Activated T-helper 9 cell treated with anti-CD3 and anti-CD28 coated beads, Interleukin-2, amount 50 U/mL, for 16 hours (primary cell): Measurements from ENCODE around the gene LGI4.
"Not testable (repeated sequence)": the region's sequence is repeated elsewhere in the genome, so short reads cannot be mapped to it uniquely, and the experiment has no call there.

Experiments used
- DNase-seq: peaks from one replicate; pipeline ENCODE4 v3.0.0-alpha.2; 2020; ENCODE audit warnings: low read depth

The LGI4 gene

DNA sequence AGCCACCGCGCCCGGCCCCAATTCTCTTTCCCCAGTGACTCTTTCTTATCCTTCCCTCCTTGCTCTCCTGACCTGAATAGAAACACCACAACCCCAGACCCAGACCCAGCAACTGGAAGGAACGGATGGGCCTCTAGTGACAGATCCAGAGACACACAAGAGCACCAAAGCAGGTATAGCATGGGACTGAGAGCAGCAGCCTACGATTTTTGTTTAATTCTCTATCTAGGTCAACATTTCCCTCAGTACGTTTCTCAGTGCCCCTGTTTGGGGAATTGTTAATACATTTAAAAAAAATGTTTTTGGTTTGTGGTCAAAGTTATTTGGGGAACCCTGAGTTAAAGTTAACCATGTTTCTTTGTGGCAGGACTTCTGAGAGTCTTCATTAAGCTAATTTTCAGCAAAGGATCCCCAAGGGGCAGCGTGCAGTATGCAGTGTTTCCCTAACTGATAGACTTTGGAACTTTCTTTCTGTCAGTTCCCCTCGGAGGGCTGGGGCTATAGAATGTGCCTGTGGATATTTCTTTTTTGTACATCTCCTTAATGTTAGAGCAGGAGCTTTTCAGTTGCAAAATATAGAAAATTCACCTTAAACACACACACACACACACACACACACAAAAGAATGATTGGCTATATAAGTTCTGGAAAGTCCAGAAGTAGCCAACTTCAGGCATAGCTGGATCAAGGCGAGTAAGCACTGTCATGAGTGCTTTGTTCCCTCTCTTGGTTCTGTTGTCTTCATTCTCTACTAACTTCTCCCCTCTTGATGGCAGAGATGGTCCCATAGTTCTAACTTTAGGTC lies 26.0 kb upstream of the LGI4 start:
- no peak for DNase-seq

DNA sequence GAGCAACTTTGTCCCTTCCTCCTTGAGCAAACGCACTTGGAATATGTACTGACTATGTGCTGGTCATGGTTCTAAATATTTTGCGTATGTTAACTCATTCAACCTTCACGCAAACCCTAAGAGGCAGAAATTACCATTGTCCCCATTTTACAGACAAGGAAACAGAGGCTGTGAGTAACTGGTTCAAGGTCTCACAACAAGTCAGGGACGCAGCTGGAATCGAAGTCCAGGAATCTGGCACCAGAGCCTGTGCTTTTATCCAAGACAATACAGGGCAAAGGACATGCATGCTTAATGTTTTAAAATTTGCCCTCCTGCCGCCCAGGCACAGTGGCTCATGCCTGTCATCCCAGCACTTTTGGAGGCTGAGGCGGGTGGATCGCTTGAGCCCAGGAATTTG lies 24.7 kb upstream of the LGI4 start:
- DNase-seq, result no peak

DNA sequence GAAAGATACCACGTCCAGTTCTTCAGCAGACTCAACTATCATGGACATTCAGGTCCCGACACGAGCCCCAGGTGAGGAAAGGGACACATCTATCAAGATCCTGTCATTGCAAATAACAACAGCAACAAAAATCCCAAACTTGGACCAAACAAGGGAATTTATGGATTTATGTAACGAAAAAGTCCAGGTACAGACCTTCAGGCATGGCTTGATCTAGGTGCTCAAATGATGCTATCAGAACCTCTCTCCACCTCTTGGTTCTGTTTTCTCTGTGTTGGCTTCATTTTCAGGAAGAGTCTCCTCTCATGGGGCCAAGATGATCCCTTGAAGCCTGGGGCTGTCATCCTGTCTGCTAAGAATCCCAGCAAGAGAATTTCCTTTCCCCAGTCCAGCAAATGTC lies 22.6 kb upstream of the LGI4 start:
- DNase-seq, result no peak

DNA sequence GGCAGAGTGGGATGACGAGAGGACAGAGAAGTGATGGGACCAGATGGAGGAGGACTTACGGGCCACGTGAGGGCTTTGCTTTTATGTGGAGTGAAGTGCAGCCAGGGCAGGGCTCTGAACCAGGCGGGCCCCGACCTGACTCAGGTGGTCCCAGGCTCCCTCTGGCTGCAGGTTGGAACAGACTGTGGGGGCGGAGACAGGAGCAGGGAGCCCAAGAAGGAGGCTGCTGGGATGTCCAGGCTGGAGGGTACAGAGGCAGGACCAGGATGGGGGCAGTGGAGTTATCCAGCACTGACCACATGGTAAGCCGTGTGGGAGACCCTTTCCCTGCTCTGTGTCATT lies 21.8 kb upstream of the LGI4 start:
- no peak for DNase-seq

DNA sequence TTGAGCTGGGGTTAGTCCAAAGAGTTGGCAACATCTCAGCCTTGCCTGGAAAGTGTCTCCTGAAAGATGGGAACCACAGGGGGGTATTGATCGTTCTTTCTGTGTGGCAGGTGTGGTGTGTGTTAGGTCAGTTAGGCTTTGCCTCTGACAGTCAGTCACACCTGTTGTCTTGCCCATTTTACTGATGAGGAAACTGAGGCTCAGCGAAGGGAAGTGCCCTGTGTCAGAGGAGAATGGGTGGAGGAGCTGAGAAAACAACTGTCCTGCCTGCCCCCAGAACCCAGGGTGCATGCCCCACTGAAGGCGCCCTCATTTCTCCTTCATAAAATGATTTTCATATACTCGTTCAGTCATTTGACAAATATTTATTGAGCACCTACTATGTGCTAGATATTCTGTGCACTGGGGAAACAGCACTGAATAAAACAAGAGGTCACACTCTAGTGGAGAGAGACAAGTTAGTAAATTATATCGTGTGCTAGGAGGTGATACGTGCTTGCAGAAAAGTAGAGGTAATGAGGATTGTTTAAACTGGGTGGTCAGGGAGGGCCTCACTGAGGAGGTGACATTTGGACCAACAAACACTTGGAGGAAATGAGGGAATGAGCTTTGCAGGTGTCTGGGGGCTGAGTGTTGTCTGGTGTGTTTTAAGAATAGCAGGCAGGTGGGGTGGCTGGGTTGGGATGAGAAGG lies 21.3 kb upstream of the LGI4 start:
- no peak for DNase-seq

DNA sequence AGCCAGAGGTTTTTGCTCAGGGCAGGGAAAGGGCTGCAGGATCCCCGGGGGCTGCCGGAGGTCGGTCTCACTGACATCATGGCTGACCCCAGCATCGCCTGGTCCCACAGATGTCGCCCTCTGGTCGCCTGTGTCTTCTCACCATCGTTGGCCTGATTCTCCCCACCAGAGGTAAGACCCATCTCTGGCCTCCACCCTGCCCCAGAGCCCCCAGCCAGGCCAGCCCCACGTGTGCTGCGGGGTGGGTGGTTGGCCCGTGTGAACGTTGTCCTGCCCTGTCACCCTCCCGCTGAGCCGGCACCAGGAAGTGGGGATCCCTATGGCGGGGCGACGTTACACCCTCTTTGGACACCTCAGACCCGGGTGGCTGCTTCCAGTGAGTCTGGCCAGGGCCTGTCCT lies 20.6 kb upstream of the LGI4 start:
- DNase-seq, result no peak

DNA sequence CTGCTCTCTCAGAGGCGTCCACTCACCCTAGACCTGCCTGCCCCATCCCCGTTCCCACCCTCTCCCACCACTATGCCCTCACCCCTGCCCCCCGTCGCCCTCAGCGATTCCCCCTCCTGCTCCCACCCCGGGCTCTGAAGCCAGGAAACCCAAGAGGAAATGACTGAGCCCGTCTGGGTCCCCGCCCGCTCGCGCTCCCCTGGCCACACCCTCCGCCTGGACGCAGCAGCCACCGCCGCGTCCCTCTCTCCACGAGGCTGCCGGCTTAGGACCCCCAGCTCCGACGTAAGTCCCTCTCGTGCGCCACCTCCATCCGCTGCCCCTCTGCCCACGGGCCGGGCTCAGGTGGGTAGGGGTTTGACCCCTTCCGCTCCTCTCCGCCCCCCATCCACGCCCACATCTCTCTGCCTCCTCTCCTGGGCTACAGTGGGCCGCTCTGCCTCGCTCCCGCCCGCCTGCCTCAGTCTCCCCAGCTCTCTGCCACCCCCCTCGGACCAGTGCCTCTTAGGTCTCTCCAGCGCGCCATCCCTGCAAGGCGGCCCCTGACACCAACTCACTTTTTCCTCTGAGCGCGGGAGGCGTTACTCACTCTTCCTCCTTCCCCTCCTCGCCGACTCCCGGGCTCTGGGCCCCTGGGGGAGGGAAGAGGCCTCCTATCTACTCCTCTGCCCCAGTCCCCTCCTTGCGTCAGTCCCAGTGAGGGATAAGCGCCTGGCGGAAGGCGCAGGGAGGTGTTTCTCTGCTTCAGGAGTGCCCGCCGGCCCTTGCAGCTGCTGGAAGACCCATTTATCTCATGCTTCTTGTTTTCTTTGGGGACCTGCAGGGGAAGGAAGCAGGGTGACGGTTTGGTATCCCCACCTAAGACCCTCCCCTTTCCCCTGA lies 19.9 kb upstream of the LGI4 start, which contains the start of gene FXYD5:
TSS of gene FXYD5 (plus strand) at position 211 of the 882 bp plus-strand sequence. CDS start 816 bp downstream, outside the sequence.
- DNase-seq, result peak; percentile 76

DNA sequence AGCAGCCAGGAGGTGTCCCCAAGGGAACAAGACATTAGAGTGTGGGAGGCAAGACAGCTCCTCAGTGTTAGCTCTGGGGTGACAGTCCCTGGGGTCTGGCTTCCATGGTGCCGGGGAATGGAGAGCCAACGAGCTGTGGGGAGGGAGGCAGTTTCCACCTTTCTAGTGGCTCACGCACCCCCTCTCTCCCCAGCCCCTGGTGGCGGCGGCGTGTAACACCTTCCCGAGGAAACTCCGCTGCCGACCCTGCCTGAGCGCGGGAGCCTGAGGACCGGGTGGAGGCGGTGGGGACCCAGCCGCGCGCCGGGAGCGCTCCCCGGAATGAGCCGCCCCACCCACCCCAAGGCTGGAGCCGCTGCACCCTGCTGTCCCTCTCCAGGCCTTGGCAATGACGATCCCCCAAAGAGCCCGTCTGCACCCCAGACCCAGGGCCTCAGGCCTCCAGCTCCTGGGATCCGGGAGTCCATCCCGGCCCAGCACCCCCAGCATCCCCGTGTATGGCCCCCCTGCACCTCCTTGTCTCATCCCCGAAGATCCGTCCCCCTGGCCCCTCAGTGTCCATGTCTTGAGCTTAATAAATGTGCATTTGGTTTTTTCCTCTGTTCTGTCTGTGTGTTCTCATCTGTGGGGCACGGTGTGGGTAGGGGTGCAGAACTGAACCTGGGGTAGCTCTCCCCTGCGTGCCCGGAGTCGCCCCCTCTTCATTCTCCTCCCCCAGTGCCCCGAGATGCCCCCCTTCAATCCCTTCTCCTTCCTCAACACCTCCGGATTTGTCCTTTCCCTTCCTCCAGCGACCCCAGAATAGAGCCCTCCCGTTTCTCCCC lies 19.1 kb upstream of the LGI4 start:
- peak; percentile 67 for DNase-seq

DNA sequence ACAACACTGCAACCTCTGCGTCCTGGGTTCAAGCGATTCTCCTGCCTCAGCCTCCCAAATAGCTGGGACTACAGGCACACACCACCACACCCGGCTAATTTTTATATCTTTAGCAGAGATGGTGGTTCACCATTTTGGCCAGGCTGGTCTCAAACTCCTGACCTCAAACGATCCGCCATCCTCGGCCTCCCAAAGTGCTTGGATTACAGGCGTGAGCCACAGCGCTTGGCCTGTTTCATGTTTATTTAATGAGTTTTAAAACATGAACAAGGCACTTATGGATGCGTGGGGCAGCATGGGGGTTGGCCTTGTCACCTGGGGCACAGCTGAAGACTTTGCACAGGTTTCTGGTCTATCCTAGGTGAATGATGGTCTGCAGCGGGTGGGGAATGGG lies 18.3 kb upstream of the LGI4 start:
- not testable (repeated sequence) for DNase-seq

DNA sequence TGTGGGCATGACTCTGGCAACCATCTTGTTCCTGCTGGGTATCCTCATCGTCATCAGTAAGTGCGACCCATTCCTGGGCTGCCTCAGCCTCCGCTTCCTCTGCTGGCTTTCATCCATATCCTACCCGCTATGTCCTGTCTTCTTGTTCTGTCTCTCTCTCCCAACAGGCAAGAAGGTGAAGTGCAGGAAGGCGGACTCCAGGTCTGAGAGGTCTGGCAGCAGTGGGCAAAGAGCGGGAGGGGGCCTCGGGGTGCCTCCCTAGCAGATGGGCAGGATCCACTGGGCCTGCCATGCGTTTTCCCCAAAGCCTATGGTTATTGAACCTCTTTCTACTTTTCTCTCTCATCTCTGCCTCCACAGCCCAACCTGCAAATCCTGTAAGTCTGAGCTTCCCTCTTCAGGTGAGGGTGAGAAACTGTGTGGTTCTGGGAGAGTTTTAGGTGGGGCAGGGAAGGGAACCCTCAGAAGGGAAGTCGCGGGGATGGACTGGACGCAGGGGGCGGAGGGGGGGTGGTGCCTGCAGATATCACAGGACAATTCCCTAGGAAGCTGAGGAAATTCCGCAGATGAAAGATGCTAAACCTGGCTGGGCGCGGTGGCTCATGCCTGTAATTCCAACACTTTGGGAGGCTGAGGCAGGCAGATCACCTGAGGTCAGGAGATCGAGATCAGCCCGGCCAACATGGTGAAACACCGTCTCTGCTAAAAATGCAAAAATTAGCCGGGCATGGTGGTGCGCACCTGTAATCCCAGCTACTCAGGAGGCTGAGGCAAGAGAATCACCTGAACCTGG lies 16.6 kb upstream of the LGI4 start:
- no peak for DNase-seq

DNA sequence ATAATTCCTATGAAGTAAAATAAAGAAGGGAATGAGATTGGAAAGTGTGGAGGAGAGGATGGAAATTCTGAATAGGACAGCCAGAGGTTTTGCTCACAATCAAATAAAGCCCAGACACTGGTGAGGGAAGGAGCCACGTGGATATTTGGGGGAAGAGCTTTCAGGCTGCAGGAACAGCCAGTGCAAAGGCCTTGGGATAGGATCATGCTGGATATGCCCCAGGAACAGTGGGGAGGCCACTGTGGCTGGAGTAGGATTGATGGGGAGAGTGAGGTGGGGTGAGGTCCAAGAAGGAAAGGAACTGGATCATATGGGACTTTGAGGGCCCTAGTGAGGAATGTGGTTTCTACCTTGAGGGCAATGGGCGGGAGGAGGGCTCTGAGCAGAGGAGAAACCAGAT lies 15.6 kb upstream of the LGI4 start:
- DNase-seq, result no peak

DNA sequence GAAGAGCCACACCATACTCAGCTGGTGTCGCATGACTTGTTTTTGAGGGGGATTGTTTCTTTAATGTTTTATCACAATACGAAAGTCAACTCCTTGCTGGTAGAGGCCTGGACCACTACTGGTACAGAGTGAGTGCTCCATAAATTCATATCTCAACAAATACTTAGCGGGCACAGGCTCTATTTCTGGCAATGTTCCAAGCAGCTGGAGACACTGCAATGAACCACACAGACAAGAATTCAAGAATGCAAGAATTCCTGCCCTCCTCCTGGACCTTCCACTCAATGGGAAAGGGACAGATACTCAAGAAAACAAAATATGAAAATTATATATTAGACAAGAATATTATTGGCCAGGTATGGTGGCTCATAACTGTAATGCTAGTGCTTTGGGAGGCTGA lies 14.6 kb upstream of the LGI4 start:
- no peak for DNase-seq

DNA sequence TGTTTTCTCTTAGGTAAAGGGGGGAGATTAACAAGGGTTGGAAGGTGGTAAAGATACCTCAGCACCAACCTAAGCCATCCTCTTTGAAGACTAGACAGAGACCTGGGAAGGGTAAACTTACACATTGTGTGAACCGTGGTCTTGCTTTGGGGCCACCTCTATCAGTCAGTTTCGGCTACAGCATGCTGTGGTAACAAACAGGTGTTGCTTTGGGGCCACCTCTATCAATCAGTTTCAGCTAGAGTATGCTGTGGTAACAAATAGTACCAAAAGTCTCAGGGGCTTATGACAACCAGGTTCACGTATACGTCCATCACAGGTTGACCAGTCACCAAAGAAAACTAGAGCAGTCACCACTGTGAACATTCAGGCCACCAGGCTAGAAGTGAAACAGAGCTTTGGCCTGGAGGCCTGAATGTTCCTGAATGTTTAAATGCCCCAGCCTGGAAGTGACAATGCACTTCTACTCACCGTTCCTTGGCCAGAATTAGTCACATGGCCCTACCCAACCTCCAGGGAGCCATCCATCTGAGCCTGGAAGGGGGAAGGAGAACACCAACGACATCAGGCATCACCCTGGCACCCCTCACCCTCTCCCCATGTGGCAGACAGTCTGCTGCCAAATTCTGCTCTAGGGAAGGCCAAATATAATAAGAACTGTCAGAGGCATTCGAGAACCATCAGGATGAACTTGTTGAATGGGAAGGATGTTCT lies 12.0 kb upstream of the LGI4 start:
- no peak for DNase-seq

DNA sequence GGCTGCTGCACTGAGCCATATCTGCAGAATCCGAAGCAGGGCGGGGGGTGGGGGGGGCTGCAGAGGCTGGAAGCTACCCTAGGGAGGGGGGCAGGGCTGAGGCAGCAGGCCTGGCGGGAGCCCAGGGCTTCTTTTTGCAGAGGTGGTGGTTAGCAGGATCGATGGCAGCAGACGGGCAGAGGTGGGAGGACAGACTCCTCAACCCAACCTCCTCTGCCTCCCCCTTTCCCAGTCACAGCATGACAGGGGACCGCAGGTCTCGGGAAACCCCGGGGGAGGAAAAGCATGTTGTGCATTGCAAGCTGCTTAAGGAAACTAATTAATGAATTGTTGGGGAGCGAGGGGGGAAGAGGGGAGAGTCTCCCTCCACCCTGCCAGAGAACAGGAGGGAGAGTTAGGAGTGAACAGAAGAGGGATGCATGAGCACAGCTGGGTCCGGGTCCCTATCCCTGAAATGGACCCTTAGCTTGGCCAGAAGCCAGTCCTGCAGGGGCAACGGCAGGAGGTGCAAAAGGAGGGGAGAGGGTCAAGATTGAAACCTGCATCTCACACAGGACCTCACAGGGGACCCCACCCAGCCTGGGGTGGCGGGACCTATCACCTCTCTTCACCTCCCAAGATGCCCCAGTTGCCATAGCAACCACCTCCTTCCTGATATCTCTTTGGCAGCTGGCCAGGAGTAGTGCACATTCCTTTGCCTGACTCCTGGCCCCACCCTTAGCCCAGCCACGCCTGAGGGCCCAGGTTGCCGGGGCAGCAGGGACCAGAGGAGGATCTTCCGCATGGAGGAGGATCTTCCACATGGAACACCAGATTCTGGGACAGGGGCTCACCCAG lies 10.0 kb upstream of the LGI4 start:
- no peak for DNase-seq

DNA sequence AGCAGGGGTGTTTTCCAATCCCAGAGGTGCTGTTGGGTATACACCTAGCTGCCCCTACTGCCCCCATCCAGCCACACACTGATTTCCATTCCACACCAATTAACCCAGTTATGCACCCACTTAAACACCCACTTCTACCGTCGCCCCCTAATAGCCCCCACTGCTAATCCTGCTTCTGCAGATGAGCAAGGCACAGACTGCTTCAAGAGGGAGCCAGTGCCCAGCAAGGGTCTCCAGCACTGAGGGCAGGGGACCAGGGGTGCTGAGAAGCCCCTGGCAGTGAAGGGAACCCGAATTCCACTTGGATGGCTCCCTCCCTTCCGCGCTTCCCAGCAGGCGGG lies 9.4 kb upstream of the LGI4 start:
- no peak for DNase-seq

DNA sequence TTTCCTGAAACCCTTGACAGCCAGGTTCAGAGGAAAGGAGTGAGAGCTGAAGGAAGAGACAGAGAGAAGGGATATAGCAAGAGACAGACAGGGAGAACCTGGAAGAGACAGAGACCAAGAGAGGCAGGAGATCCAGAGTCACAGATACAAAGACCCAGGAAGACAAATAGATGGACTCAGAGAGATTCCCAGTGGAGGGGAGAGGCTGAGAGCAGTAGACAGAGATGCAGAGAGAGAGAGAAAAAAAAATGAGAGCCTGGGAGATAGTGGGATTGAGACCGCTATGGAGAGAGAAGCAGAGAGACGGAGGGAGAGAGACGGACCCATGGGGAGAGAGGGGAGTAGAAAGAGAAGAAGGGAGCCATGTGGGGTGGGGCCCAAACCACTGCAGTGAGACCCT lies 9.0 kb upstream of the LGI4 start:
- no peak for DNase-seq

DNA sequence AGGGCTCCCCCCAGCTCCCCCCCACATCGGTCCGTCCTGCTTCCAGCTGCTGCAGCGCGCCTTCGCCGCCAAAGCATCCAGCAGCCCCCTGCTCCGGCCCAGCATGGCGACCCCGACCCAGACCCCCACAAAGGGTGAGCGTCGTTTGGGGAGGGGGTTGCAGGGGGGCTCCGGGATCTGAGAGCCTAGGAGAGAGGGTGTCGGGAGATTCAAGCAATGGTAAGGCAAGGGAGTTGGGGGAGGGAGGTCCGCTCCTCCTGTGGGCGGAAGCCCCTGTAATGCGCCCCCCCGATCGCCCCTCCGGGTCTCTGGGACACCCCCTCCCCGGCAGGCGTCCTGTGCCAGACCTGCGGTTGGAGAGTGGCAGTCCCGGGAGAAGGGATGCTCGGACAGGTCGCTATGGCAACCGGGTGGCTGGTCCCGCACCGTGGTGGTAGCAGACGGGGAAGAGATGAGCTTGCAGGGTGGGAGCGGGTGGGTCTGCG lies 8.4 kb upstream of the LGI4 start, which contains the start of gene FXYD7:
TSS of gene FXYD7 (plus strand) at position 25 of the 485 bp plus-strand sequence. CDS start at position 104, 79 bp downstream.
- no peak for DNase-seq

DNA sequence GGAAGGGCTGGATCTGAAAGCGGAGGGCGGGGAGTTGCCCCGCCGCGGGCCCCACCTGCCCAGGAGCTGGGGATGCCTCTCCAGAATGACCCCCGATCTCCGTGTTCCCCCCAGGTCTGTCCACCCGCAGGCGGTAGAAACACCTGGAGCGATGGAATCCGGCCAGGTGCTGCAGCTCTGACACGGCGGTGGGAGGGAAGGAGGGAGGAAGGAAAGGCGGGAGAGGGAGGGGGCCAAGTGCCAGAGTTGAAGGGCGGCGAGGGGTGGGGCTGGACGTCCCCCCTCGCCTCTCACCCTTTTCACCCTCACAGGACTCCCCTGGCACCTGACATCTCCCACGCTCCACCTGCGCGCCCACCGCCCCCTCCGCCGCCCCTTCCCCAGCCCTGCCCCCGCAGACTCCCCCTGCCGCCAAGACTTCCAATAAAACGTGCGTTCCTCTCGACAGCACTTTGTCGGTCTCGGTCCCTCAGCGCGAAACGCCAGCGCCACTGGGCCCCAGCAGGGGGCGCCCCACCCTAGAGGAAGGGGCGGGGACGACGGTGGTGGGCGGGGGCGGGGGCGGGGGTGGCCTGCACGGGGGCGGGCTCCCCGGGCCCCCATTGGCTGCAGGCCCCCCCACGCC lies 7.9 kb upstream of the LGI4 start:
- peak; percentile 61 for DNase-seq
